IMR-90 (cell line): ENCODE data around the gene CRACDL. TPM values are rescaled to one million over a fixed set of nuclear protein-coding genes. Genes with fewer than 3 reads are reported as not detected.

ENCODE experiments used
- ATAC-seq: fragments of 200-7000 bp; cut with Tn5 transposase; 2 replicates; pipeline ENCODE4 v1.9.1; 2020; ENCODE audit warnings: low read depth, mild to moderate bottlenecking, moderate library complexity
- BruUV-seq: library from RNA; stranded (reverse); fragments of 400-500 nt; replicated peaks from 2 replicates; lab custom pipeline; 2021; lab: Mats Ljungman, UMichigan
- CTCF ChIA-PET: fragments of 300-600 bp; formaldehyde crosslinking; extraction: SDS; loops from one replicate; lab custom pipeline; 2021; ENCODE audit warnings: antibody characterized with exemption; lab: Yijun Ruan, JAX
- POLR2A ChIA-PET: fragments of 300-600 bp; sonication (Branson Sonifier 250); formaldehyde crosslinking; loops from one replicate; lab custom pipeline; 2022; ENCODE audit warnings: antibody characterized with exemption; ENCODE audit not compliant: unreplicated experiment; lab: Charles Lee
- DNase-seq: peaks from one replicate; pipeline ENCODE4 v3.0.0; 2013
- H2AFZ ChIP-seq: replicated peaks from 2 replicates; pipeline ENCODE3; 2013; ENCODE audit warnings: low read length, mild to moderate bottlenecking; ENCODE audit not compliant: poor library complexity
- H2AK5ac ChIP-seq: 2 replicates; pipeline ENCODE4 v1.6.1; 2013; ENCODE audit warnings: low read depth, low read length, inconsistent platforms
- H2AK9ac ChIP-seq: replicated peaks from 2 replicates; pipeline ENCODE3; 2013; ENCODE audit warnings: mild to moderate bottlenecking, low read depth, low read length, moderate library complexity; ENCODE audit not compliant: poor library complexity
- H2BK120ac ChIP-seq: 2 replicates; pipeline ENCODE4 v1.6.1; 2013; ENCODE audit warnings: low read depth, low read length, inconsistent platforms
- H2BK15ac ChIP-seq: 3 replicates; pipeline ENCODE4 v1.6.1; 2013; ENCODE audit warnings: low read depth, low read length, inconsistent platforms
- H2BK20ac ChIP-seq: 2 replicates; pipeline ENCODE4 v1.6.1; 2013; ENCODE audit warnings: low read depth, mild to moderate bottlenecking, inconsistent platforms, low read length, moderate library complexity
- H2BK5ac ChIP-seq: 2 replicates; pipeline ENCODE4 v1.6.1; 2013; ENCODE audit warnings: mild to moderate bottlenecking, low read depth, low read length, inconsistent platforms; ENCODE audit not compliant: poor library complexity, severe bottlenecking
- H3K14ac ChIP-seq: replicated peaks from 2 replicates; pipeline ENCODE4 v1.6.1; 2013; ENCODE audit warnings: low read depth, low read length, inconsistent platforms
- H3K18ac ChIP-seq: 2 replicates; pipeline ENCODE4 v1.6.1; 2013; ENCODE audit warnings: low read depth, low read length, control low read depth
- H3K23ac ChIP-seq: 2 replicates; pipeline ENCODE4 v1.6.1; 2013; ENCODE audit warnings: low read depth, low read length, inconsistent platforms
- H3K27ac ChIP-seq: 2 replicates; pipeline ENCODE4 v1.5.1; 2013; ENCODE audit warnings: mild to moderate bottlenecking, control low read depth, low read length; ENCODE audit not compliant: insufficient read depth
- H3K27me3 ChIP-seq: 2 replicates; pipeline ENCODE4 v1.6.1; 2013; ENCODE audit warnings: low read length; ENCODE audit not compliant: control insufficient read depth, insufficient read depth
- H3K36me3 ChIP-seq: 2 replicates; pipeline ENCODE4 v1.6.1; 2013; ENCODE audit warnings: low read length, mixed read lengths; ENCODE audit not compliant: control insufficient read depth, insufficient read depth
- H3K4ac ChIP-seq: 2 replicates; pipeline ENCODE4 v1.6.1; 2013; ENCODE audit warnings: low read depth, low read length, inconsistent platforms
- H3K4me1 ChIP-seq: 2 replicates; pipeline ENCODE4 v1.6.1; 2013; ENCODE audit warnings: low read length, mixed read lengths; ENCODE audit not compliant: control insufficient read depth, insufficient read depth
- H3K4me2 ChIP-seq: 2 replicates; pipeline ENCODE4 v1.6.1; 2013; ENCODE audit warnings: low read depth, mild to moderate bottlenecking, control low read depth, low read length, moderate library complexity
- H3K4me3 ChIP-seq: 2 replicates; pipeline ENCODE4 v1.5.1; 2013; ENCODE audit warnings: low read depth, mild to moderate bottlenecking, control low read depth, low read length, moderate library complexity; ENCODE audit not compliant: insufficient read depth
- H3K56ac ChIP-seq: 2 replicates; pipeline ENCODE4 v1.6.1; 2013; ENCODE audit warnings: low read length, inconsistent platforms; ENCODE audit not compliant: insufficient read depth; ENCODE audit errors: extremely low read depth
- H3K79me1 ChIP-seq, 2 experiments: 2 replicates each; pipeline ENCODE4 v1.6.1; 2013; ENCODE audit warnings: low read length in 2 of 2, inconsistent platforms in 1 of 2, low read depth in 1 of 2
- H3K9ac ChIP-seq: 2 replicates; pipeline ENCODE4 v1.6.1; 2013; ENCODE audit warnings: low read depth, low read length, control low read depth
- H3K9me1 ChIP-seq: 2 replicates; pipeline ENCODE4 v1.6.1; 2013; ENCODE audit warnings: low read length, inconsistent platforms; ENCODE audit not compliant: insufficient read depth
- H3K9me3 ChIP-seq: 2 replicates; pipeline ENCODE4 v1.6.1; 2013; ENCODE audit warnings: low read length; ENCODE audit not compliant: control insufficient read depth, insufficient read depth
- H4K20me1 ChIP-seq: 2 replicates; pipeline ENCODE4 v1.6.1; 2013; ENCODE audit warnings: low read length, inconsistent platforms; ENCODE audit not compliant: insufficient read depth
- H4K5ac ChIP-seq: 2 replicates; pipeline ENCODE4 v1.6.1; 2013; ENCODE audit warnings: mild to moderate bottlenecking, low read depth, low read length, control low read depth
- H4K8ac ChIP-seq, 2 experiments: 2 replicates each; pipeline ENCODE4 v1.6.1; 2013; ENCODE audit warnings: low read depth in 2 of 2, low read length in 2 of 2, control low read depth in 1 of 2, inconsistent platforms in 1 of 2
- H4K91ac ChIP-seq: 2 replicates; pipeline ENCODE4 v1.6.1; 2013; ENCODE audit warnings: low read depth, low read length, inconsistent platforms; ENCODE audit not compliant: insufficient read depth
- BHLHE40 ChIP-seq: fragments of 150-350 bp; IDR thresholded peaks from 2 replicates; pipeline ENCODE4 v1.6.1; 2016; ENCODE audit warnings: mild to moderate bottlenecking, low read depth, low read length
- CEBPB ChIP-seq: IDR thresholded peaks from 2 replicates; pipeline ENCODE4 v1.6.1; 2012; ENCODE audit warnings: low read depth, low read length, improper control_type of control experiment
- CHD1 ChIP-seq: IDR thresholded peaks from 2 replicates; pipeline ENCODE4 v1.6.1; 2012; ENCODE audit warnings: low read depth, low read length, improper control_type of control experiment
- CTCF ChIP-seq: conservative IDR thresholded peaks from 2 replicates; pipeline ENCODE4 v1.5.1; 2012; ENCODE audit warnings: mild to moderate bottlenecking, low read depth, low read length, improper control_type of control experiment
- ELK1 ChIP-seq: fragments of 150-350 bp; IDR thresholded peaks from 2 replicates; pipeline ENCODE4 v1.6.1; 2016; ENCODE audit warnings: low read depth, mild to moderate bottlenecking, low read length, moderate library complexity, borderline replicate concordance
- FOS ChIP-seq: fragments of 150-350 bp; IDR thresholded peaks from 2 replicates; pipeline ENCODE4 v1.6.1; 2016; ENCODE audit warnings: low read depth, low read length
- MAFK ChIP-seq: IDR thresholded peaks from 2 replicates; pipeline ENCODE4 v1.6.1; 2012; ENCODE audit warnings: low read depth, low read length, improper control_type of control experiment
- MAZ ChIP-seq: IDR thresholded peaks from 2 replicates; pipeline ENCODE4 v1.6.1; 2012; ENCODE audit warnings: low read depth, mild to moderate bottlenecking, low read length, improper control_type of control experiment, moderate library complexity, borderline replicate concordance
- MXI1 ChIP-seq: IDR thresholded peaks from 2 replicates; pipeline ENCODE4 v1.6.1; 2012; ENCODE audit warnings: low read depth, mild to moderate bottlenecking, low read length, moderate library complexity, borderline replicate concordance
- NFE2L2 ChIP-seq: fragments of 150-350 bp; IDR thresholded peaks from 2 replicates; pipeline ENCODE4 v1.6.1; 2016; ENCODE audit warnings: low read depth, mild to moderate bottlenecking, low read length
- POLR2A ChIP-seq: IDR thresholded peaks from 2 replicates; pipeline ENCODE4 v1.6.1; 2012; ENCODE audit warnings: mild to moderate bottlenecking, low read depth, low read length
- RAD21 ChIP-seq: IDR thresholded peaks from 2 replicates; pipeline ENCODE4 v1.6.1; 2012; ENCODE audit warnings: low read length, improper control_type of control experiment
- RCOR1 ChIP-seq: IDR thresholded peaks from 2 replicates; pipeline ENCODE4 v1.6.1; 2012; ENCODE audit warnings: mild to moderate bottlenecking, low read length, improper control_type of control experiment; ENCODE audit not compliant: insufficient replicate concordance
- RFX5 ChIP-seq: IDR thresholded peaks from 2 replicates; pipeline ENCODE4 v1.8.0; 2012; ENCODE audit warnings: low read depth, mild to moderate bottlenecking, low read length, moderate library complexity
- SMC3 ChIP-seq: fragments of 150-350 bp; IDR thresholded peaks from 2 replicates; pipeline ENCODE4 v1.6.1; 2016; ENCODE audit warnings: low read depth, mild to moderate bottlenecking, antibody characterized with exemption, low read length, moderate library complexity
- USF2 ChIP-seq: fragments of 150-350 bp; IDR thresholded peaks from 2 replicates; pipeline ENCODE4 v1.6.1; 2017; ENCODE audit warnings: mild to moderate bottlenecking, antibody characterized with exemption, low read length, low read depth
- WGBS, 2 experiments: methylation state at CpG; one replicate each; pipeline versions ENCODE4 v1.1.5 to v1.1.7; 2013; ENCODE audit warnings: missing lambda C conversion rate in 2 of 2; ENCODE audit not compliant: insufficient read length in 1 of 2; ENCODE audit errors: extremely low coverage in 2 of 2; 5-methylcytosine and 5-hydroxymethylcytosine counted together
- dilution Hi-C: fragments of 300-500 bp; cut with HindIII; formaldehyde crosslinking; loops from one replicate; pipeline ENCODE4 v1.14.3; 2018; ENCODE audit warnings: low sequenced_read_pairs; ENCODE audit not compliant: unreplicated experiment
- in situ Hi-C: fragments of 300-500 bp; cut with MboI; formaldehyde crosslinking; loops from 3 replicates; pipeline ENCODE4 v1.14.3; 2019; ENCODE audit warnings: low sequenced_read_pairs, inconsistent platforms, mixed read lengths
- intact Hi-C: fragments of 100-400 bp; cut with micrococcal nuclease; formaldehyde crosslinking; loops from 2 replicates; pipeline ENCODE4 v1.10.0; 2022
- polyA plus RNA-seq, 3 experiments: library from polyadenylated mRNA; depleted of rRNA; stranded (reverse); fragments of >200 nt; gene quantifications; 2 replicates each; pipeline ENCODE4 v1.2.3, GENCODE V29; 2012; ENCODE audit warnings: low replicate concordance in 1 of 3
- total RNA-seq: library from RNA; depleted of rRNA; stranded (reverse); fragments of >200 nt; gene quantifications from 2 replicates; pipeline ENCODE4 v1.2.3, GENCODE V29; 2012

The CRACDL gene
- total and polyA plus RNA-seq, 2 of the 4 experiments (the other 2 are of a cell fraction), result not detected

GRCh38 chr2:98884658-98885057 is 51.4 kb downstream of the CRACDL start:
- Histone ChIP-seq H4K91ac (no peak overlapping the region), H2BK15ac (no peak overlapping the region), H3K23ac (no peak overlapping the region), H4K5ac (no peak overlapping the region), H4K20me1 (no peaks in the 10 kb centered on the region; the same call in 1 of the 2 replicates), H3K14ac (no peak overlapping the region), H2BK5ac (no peak overlapping the region), H3K27me3 (no peaks in the 10 kb centered on the region; the same call in 1 of the 2 replicates), H2BK20ac (no peak overlapping the region), H3K4me2 (no peak overlapping the region), H2AK5ac (no peak overlapping the region), H3K9me3 (0 out of 2 replicates have a peak, but pooled peaks cover 4% of the 10 kb centered on the region), H4K8ac (no peak overlapping the region), H2AFZ (no peak overlapping the region), H3K56ac (no peak overlapping the region), H3K79me1 (no peaks in the 10 kb centered on the region), H3K4ac (no peak overlapping the region), H2BK120ac (no peak overlapping the region), H2AK9ac (peak overlapping the region; percentile 3), H3K4me1 (no peaks in the 10 kb centered on the region), H3K36me3 (no peaks in the 10 kb centered on the region), H3K9me1 (no peaks in the 10 kb centered on the region), H3K4me3 (no peak overlapping the region), H3K18ac (no peak overlapping the region), H3K9ac (no peak overlapping the region), H3K27ac (no peak overlapping the region)
- no TSS peak for BruUV-seq
- dilution Hi-C loops, result no loop called here
- intact Hi-C loops, result no loop called here
- CTCF ChIA-PET, result interaction anchor here (0.6 kb wide), 1 partner anchor 32 kb away, joined by 4 read pairs; no protein-coding TSS in a partner anchor
- in situ Hi-C loops, result no loop called here
- DNase-seq (no peak), ATAC-seq (no peak)
- no CpG with 5 or more reads among the region's 2 CpGs for WGBS, 2 experiments
- TF ChIP-seq NFE2L2, result no peak
- TF ChIP-seq SMC3, result no peak
- no peak for TF ChIP-seq ELK1
- no peak for TF ChIP-seq FOS
- no peak for TF ChIP-seq RAD21
- no peak for TF ChIP-seq USF2
- TF ChIP-seq POLR2A, result no peak
- no peak for TF ChIP-seq CHD1
- TF ChIP-seq CEBPB, result no peak
- no peak for TF ChIP-seq BHLHE40
- no peak for TF ChIP-seq MAZ
- no peak for TF ChIP-seq MAFK
- no peak for TF ChIP-seq MXI1
- TF ChIP-seq CTCF, result no peak
- no peak for TF ChIP-seq RCOR1
- TF ChIP-seq RFX5, result no peak
- POLR2A ChIA-PET, result no interaction called here
